NCI-H446 treated with DMSO at 0.1 percent for 48 hours (cell line): ENCODE data around the gene RHOT2.

Experiments
- DNase-seq: peaks from one replicate; lab custom pipeline; 2025; lab: John Stamatoyannopoulos, UW

RHOT2 gene

GRCh38 chr16:715477-716199 is 47.7 kb downstream of the RHOT2 start:
- DNase-seq = no peak

- no peak for DNase-seq
Measured at GRCh38 chr16:716200-716568, 48.3 kb downstream of the RHOT2 start.

- DNase-seq = no peak
Measured at GRCh38 chr16:716768-717325, 48.9 kb downstream of the RHOT2 start.

- DNase-seq = no peak
Measured at GRCh38 chr16:717450-718245, 49.7 kb downstream of the RHOT2 start.

- DNase-seq = no peak
Measured at GRCh38 chr16:718389-718788, 50.5 kb downstream of the RHOT2 start.

- DNase-seq = no peak
Measured at GRCh38 chr16:718922-719321, 51.0 kb downstream of the RHOT2 start.

GRCh38 chr16:719815-720446 is 52.0 kb downstream of the RHOT2 start:
- no peak for DNase-seq

- DNase-seq = peak; percentile 20
Measured at GRCh38 chr16:720447-720989, 52.6 kb downstream of the RHOT2 start.

- DNase-seq = peak; percentile 42
Measured at GRCh38 chr16:720990-721764, 53.2 kb downstream of the RHOT2 start, which contains the start of gene ANTKMT. ANTKMT (plus strand) TSS chr16:721146; CDS start chr16:721275, 129 bp downstream.

- DNase-seq = no peak
Measured at GRCh38 chr16:721765-722540, 54.0 kb downstream of the RHOT2 start.

GRCh38 chr16:722835-723633 is 55.1 kb downstream of the RHOT2 start:
- DNase-seq = no peak

- no peak for DNase-seq
Measured at GRCh38 chr16:723695-724094, 55.8 kb downstream of the RHOT2 start.
